H1 (cell line): ENCODE results near the gene F2RL2. TPM values are rescaled to one million over a fixed set of nuclear protein-coding genes. Genes with fewer than 3 reads are reported as not detected.

ENCODE experiments used
- CBX5 ChIP-seq: fragments of 300-800, 300-1000 bp; sonication (generic); IDR thresholded peaks from 2 replicates; pipeline ENCODE4 v1.7.1; 2016; ENCODE audit warnings: antibody characterized with exemption, low read length, low read depth
- CHD7 ChIP-seq: fragments of 300-600 bp; sonication (generic); IDR thresholded peaks from 2 replicates; pipeline ENCODE4 v1.7.1; 2012; ENCODE audit warnings: low read length, moderate library complexity, mild to moderate bottlenecking, inconsistent platforms; ENCODE audit not compliant: insufficient replicate concordance
- HDAC6 ChIP-seq: IDR thresholded peaks from one replicate; pipeline ENCODE4 v1.7.1; 2012; ENCODE audit warnings: low read depth, mild to moderate bottlenecking, inconsistent platforms, low read length, moderate library complexity
- SIRT6 ChIP-seq: IDR thresholded peaks from one replicate; pipeline ENCODE4 v1.7.1; 2012; ENCODE audit warnings: low read length, inconsistent platforms
- SP1 ChIP-seq: IDR thresholded peaks from 2 replicates; pipeline ENCODE4 v1.6.1; 2011; ENCODE audit warnings: low read depth, low read length
- polyA plus RNA-seq, 7 experiments: library from polyadenylated mRNA; depleted of rRNA in 3 of 7; stranded (reverse) in 5 of 7; unstranded in 2 of 7; fragments of >200 nt in 5 of 7; fragments of 200-250 nt in 2 of 7; gene quantifications; 1 replicate in 5 of 7; 2 replicates in 1 of 7; 4 replicates in 1 of 7; pipeline versions ENCODE4 v1.2.1 to v1.2.3, GENCODE V29; 2011 to 2013; ENCODE audit warnings: missing spikeins in 2 of 7, mixed read lengths in 2 of 7
- total RNA-seq: library from RNA; stranded (reverse); fragmentation: NEBNext Ultra II Directional; extraction: Animal tissue kit (Norgen Biotek cat#: 25700); gene quantifications from 2 replicates; pipeline ENCODE4 v1.2.1, GENCODE V29; 2021

The F2RL2 gene
- total and polyA plus RNA-seq, 2 of the 8 experiments (the other 6 are each of a cell fraction or from before 2014, with no cell fraction given): 0.03 to 0.07 TPM

- TF ChIP-seq CHD7 (no peak), SIRT6 (no peak), HDAC6 (no peak), CBX5 (no peak), SP1 (no peak)
Observed at GRCh38 chr5:76620166-76620565, 3.0 kb downstream of the F2RL2 start (continued).
